Activated CD4-positive, alpha-beta T cell treated with anti-CD3 and anti-CD28 coated beads, Interleukin-2, amount 50 U/mL, for 48 hours (primary cell): ENCODE data around the gene KAT8.
A peak's percentile ranks its signal among the peaks of the same experiment; 100 is the strongest.
"Not testable (repeated sequence)": the region's sequence is repeated elsewhere in the genome, so short reads cannot be mapped to it uniquely, and the experiment has no call there.

Source experiments
- DNase-seq, 2 experiments: peaks; one replicate each; pipeline ENCODE4 v3.0.0-alpha.2; 2020

KAT8 gene

DNA sequence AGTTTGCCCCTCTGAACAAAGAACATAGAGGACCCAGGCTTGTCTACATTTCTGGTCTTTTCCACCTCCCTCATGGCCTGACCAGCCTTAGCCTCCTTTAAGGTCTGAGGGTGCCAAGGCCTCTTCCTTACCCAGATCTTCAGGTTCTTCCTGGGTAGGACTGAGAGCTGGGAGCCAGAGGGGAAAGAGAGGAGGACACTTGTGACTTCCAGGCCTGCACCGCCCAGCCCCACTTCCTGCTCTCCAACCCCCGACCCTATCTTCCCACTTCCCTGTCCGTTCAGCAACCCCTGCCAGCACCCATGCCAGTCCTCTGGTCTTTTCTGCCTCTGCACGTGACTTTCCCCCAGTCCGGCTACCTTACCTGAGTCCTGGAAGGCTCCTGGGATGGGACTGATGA, 31.9 kb downstream of the KAT8 start:
- DNase-seq = no peak

DNA sequence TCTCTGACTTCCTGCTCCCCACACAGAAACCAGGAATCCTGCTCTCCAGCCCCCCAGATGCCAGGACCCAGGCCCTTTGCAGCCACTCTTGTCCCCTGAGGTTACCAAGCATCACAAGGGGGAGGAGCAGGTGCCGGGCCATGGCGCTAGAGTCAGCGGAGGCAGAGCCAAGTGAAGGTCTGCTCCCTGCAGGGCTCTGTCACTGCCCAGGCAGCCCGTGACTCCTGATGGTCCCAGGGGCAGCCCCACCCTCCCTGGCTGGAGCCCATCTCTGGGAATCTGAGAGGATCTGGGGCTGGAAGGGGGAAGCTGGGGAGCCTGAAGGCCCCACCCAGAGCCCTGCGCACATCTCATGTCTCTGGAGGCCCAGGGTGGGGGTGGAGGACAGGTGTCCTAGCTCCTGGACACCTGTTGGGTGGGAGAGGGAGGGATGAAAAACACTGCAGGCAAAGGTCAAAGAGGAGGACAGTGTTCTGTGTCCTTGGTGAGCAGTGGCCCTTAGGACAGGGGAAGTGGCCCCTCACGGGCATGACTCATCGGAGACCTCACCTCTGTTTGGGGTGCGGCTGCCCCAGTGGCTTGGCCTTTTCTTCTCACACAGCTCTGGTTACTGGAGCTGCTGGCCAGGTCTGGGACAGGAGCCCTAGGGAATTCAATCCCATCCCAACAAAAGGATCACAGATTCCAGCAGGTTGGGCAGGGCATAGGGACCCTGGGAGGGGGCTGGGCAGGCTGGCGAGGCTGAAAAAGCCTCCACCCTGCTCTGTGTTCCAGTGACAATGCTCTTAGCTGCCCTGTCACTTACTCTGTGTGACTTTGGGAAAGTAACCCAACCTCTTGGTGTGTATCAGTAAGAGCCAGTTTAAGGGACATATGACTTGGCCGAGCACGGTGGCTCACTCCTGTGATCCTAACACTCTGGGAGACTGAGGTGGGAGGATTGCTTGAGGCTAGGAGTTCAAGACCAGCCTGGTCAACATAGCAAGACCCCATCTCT, 32.7 kb downstream of the KAT8 start, which contains the start of gene PRSS36:
Gene PRSS36, minus strand, starts transcription at position 173 of the 997 bp plus-strand sequence. Its CDS starts 31 bp downstream, at position 142.
- no peak for DNase-seq

DNA sequence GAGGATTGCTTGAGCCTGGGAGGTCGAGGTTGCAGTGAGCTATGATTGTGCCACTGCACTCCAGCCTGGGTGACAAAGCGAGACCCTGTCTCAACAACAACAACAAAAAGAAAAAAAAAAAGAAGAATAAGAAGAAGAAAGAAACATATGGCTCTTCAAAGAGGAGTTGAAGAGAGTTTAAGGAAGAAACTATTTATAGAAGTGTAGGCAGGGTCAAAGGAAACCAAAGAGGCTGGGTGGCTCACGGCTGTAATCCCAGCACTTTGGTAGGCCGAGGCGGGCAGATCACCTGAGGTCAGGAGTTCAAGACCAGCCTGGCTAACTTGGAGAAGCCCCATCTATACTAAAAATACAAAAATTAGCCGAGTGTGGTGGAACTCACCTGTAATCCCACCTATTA, 33.5 kb downstream of the KAT8 start:
- not testable (repeated sequence) for DNase-seq

DNA sequence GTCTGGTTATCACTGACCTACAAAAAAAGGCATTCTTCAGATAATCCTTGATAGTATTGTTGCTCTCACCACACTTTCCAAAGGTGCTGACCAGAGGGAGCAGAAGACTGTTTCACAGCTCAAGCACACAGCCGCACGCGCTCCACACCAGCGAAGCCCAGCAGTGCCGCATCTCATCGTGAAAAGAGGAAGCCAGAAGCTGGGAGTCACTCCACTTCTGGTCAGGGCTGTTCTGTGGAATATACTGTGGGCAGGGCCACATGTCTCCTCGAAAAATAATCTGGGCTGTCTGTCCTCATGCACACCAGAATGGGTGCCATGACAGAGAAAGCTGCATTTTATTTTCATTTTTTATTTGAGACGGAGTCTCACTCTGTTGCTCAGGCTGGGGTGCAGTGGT, 39.7 kb downstream of the KAT8 start:
- no peak for DNase-seq

DNA sequence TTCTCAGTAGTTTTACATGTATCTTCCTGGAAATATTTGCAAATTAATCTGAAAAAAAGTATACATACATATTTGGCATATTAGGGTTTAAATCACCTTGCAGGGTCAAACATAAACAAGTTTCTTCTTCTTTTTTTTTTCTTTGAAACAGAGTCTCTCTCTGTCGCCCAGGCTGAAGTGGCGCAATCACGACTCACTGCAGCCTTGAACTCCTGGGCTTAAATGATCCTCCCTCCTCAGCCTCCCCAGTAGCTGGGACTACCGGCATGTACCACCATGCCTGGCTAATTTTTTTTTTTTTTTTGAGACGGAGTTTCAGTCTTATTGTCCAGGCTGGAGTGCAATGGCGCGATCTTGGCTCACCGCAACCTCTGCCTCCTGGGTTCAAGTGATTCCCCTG, 49.9 kb downstream of the KAT8 start:
- DNase-seq = no peak

DNA sequence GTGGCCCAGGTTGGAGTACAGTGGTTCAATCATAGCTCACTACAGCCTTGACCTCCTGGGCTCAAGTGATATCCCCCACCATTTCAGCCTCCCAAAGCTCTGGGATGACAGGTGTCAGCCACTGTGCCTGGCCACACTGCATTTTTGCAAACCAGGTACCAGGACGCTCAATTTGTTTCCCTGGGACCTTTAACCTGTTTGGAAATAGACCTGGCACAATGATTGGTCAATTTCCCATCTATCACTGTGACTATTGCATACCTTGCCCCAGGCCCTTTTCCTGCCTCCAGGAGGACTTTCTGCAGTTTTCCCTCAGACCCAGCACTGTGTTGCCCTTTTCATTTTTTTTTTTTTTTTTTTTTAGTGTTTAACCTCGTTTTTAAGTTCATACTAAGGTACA, 51.4 kb downstream of the KAT8 start:
- DNase-seq = no peak

GRCh38 chr16:31170048-31170447, 52.6 kb downstream of the KAT8 start:
- DNase-seq = not testable (repeated sequence)

DNA sequence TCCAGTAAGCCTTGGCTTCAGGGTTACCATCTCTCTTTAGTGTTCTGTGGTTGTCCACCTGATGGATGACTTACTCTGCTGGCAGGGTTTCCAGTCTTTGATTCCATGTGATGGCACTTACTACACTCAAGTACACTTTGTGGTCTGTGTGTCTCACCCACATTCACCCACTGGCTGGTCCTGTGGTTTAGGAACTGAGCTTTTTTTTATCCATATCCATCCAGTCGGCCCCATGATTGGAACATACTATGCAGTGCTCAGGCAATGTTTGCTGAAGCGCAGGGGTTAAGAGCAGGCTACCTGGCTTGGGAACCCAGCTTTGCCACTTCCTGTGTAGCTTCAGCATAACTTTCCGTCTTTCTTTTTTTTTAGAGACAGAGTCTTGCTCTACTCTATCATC, 59.7 kb downstream of the KAT8 start:
- peak; percentile 44 to 63 for DNase-seq

DNA sequence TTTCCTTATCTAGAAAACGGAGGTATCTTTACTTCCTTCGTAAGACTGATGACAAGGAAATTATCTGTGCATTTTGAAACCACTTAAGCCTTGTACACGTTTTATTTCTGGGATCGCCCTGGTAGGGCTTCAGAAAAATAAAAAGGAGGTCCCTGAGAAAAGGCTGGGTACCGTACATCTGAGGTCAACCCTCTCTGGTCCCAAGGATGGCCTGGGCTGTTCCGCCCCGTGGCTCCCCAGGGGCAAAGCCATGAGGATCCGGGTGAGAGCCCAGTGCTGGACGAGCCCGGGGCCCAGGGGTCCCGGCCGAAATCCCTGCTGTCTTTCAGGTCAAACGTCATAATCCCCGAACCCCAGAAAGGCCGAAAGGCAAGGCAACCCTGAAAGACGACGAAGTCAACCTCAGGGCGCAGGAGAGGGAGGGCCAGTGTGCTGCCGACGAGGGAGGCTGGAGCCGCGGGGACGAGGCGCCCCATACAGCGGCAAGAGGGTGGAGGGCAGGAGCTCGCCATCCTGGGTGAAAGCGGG, 61.8 kb downstream of the KAT8 start:
- no peak for DNase-seq

- peak; percentile 91 to 92 for DNase-seq
These were observed 62.4 kb downstream of the KAT8 start, which contains the start of gene FUS for GRCh38 chr16:31179747-31180459. Gene FUS (plus strand): TSS chr16:31180139. CDS start chr16:31180215, 76 bp downstream.
